ENCODE measurements around the gene CLDN15. TPM values are rescaled to one million over a fixed set of nuclear protein-coding genes. Genes with fewer than 3 reads are reported as not detected.
A peak's percentile ranks its signal among the peaks of the same experiment; 100 is the strongest.
"Not testable (repeated sequence)": the region's sequence is repeated elsewhere in the genome, so short reads cannot be mapped to it uniquely, and the experiment has no call there.

CLDN15 gene
- polyA plus RNA-seq (2013, experiment 1 of 2): 7.3 TPM
- 8.0 TPM for polyA plus RNA-seq (2013, experiment 2 of 2)

- peaks cover 25% of the 10 kb centered on the region for H3K4me1 ChIP-seq (ENCODE audit: control insufficient read depth, insufficient read depth, low read length, poor library complexity, severe bottlenecking)
- no peak within 1 kb of the TSS for H3K4me3 ChIP-seq (ENCODE audit: extremely low read depth, insufficient read depth, low read length, poor library complexity, severe bottlenecking)
- 90 to 94% methylated on average over 19 of the region's 31 CpGs for WGBS, 2 experiments (ENCODE audit: insufficient coverage in 2 of 2)
- no peaks in the 10 kb centered on the region for H3K9me3 ChIP-seq (ENCODE audit: control insufficient read depth, low read length)
- peaks cover 35% of the 10 kb centered on the region for H3K36me3 ChIP-seq (ENCODE audit: control insufficient read depth, insufficient read depth, low read length)
- H3K27ac ChIP-seq (ENCODE audit: low read depth, low read length, severe bottlenecking): peak within 1 kb of the TSS; percentile 30
These were observed at the start of gene CLDN15 for GRCh38 chr7:101237206-101238067. TSS of gene CLDN15 (minus strand) at chr7:101237802. CDS start at chr7:101237581, 221 bp downstream.

DNA sequence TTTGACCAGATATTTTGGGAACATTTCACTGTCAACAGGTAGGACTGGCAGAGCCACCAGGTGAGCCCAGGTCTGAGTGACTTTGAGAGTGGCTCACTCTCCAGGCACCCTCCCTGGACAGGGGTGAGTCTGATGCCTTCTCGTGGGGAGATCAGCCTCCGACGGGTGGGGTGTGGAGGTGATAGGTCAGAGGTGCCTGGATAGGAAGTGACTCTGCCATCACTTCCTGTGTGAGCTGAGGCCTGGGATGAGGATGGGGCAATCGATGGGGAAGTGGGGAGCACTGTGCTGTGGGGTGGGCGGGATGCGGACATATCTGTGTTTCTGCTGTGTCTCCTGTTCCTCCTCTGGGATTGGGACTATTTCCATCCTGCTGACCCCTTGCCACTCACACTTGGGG is 49.4 kb upstream of the CLDN15 start:
- WGBS, 2 experiments (ENCODE audit: insufficient coverage in 2 of 2): 94% methylated on average over 5 to 6 of the region's 6 CpGs
- Histone ChIP-seq H3K4me3 (ENCODE audit: extremely low read depth, insufficient read depth, low read length, poor library complexity, severe bottlenecking) (no peak overlapping the region), H3K9me3 (ENCODE audit: control insufficient read depth, low read length) (no peaks in the 10 kb centered on the region), H3K27ac (ENCODE audit: low read depth, low read length, severe bottlenecking) (no peak overlapping the region), H3K4me1 (ENCODE audit: control insufficient read depth, insufficient read depth, low read length, poor library complexity, severe bottlenecking) (no peaks in the 10 kb centered on the region), H3K36me3 (ENCODE audit: control insufficient read depth, insufficient read depth, low read length) (no peaks in the 10 kb centered on the region)

DNA sequence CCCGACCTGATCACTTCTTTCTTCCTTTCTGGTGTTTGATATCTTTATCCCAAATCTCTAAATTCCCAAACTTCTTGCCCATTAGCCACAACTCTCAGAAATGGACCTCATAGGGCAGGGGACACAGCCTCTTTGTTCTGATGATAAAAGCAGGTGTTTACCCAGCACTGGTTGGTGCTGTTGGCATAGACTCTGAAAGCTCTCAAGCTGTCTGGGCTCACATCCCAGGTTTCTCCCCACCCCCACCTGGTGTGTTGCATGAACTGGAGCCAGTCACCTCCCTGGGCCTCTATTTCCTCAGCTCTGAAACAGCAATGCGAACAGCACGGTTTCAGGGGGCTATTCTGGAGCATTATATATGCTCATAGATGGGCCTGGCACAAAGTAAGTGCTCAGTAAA is 48.3 kb upstream of the CLDN15 start:
- not testable (repeated sequence) for H3K4me1 ChIP-seq (ENCODE audit: control insufficient read depth, insufficient read depth, low read length, poor library complexity, severe bottlenecking); H3K36me3 ChIP-seq (ENCODE audit: control insufficient read depth, insufficient read depth, low read length); H3K27ac ChIP-seq (ENCODE audit: low read depth, low read length, severe bottlenecking); H3K9me3 ChIP-seq (ENCODE audit: control insufficient read depth, low read length); H3K4me3 ChIP-seq (ENCODE audit: extremely low read depth, insufficient read depth, low read length, poor library complexity, severe bottlenecking)
- 88 to 95% methylated on average over 3 of the region's 3 CpGs for WGBS, 2 experiments (ENCODE audit: insufficient coverage in 2 of 2)

DNA sequence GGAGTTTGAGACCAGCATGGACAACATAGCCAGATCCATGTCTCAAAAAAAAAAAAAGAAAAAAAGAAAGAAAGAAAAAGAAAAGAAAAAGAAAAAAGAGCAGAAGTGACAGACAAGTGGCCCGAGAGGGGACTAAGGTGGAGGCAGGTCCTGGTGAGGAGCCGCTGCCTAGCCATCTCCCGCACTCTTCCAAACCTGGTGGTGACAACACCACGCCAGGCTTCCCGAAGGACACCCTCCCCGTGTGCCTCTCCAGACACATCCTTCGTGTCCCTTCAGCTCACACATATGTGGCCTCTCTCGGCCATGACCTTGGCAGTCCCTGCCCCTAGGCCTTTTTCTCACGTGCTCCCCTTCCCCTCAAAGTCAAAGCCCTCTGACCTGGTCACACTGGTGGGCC is 47.6 kb upstream of the CLDN15 start:
- Histone ChIP-seq H3K36me3 (ENCODE audit: control insufficient read depth, insufficient read depth, low read length) (no peaks in the 10 kb centered on the region), H3K4me3 (ENCODE audit: extremely low read depth, insufficient read depth, low read length, poor library complexity, severe bottlenecking) (no peak overlapping the region), H3K4me1 (ENCODE audit: control insufficient read depth, insufficient read depth, low read length, poor library complexity, severe bottlenecking) (no peaks in the 10 kb centered on the region), H3K27ac (ENCODE audit: low read depth, low read length, severe bottlenecking) (no peak overlapping the region), H3K9me3 (ENCODE audit: control insufficient read depth, low read length) (no peaks in the 10 kb centered on the region)
- WGBS, 2 experiments (ENCODE audit: insufficient coverage in 2 of 2): 90 to 91% methylated on average over 7 to 8 of the region's 9 CpGs

DNA sequence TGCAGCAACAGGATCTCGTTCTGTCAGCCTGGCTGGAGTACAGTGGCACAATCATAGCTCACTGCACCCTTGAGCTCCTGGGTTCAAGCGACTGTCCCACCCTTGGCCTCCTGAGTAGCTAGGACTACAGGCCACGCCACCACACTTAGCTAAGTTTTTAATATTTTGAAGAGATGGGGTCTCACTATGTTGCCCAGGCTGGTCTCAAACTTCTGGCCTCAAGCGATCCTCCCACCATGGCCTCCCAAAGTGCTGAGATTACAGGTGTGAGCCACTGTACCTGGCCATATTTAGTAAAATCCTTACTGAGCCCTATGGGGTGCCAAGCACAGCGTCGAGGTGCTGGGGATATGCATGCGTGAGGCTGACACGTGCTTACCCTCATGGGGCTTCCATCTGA is 43.3 kb upstream of the CLDN15 start:
- not testable (repeated sequence) for H3K4me1 ChIP-seq (ENCODE audit: control insufficient read depth, insufficient read depth, low read length, poor library complexity, severe bottlenecking); H3K9me3 ChIP-seq (ENCODE audit: control insufficient read depth, low read length); H3K4me3 ChIP-seq (ENCODE audit: extremely low read depth, insufficient read depth, low read length, poor library complexity, severe bottlenecking); H3K36me3 ChIP-seq (ENCODE audit: control insufficient read depth, insufficient read depth, low read length); H3K27ac ChIP-seq (ENCODE audit: low read depth, low read length, severe bottlenecking)
- WGBS, 2 experiments (ENCODE audit: insufficient coverage in 2 of 2): 87 to 97% methylated on average over 6 to 7 of the region's 8 CpGs

DNA sequence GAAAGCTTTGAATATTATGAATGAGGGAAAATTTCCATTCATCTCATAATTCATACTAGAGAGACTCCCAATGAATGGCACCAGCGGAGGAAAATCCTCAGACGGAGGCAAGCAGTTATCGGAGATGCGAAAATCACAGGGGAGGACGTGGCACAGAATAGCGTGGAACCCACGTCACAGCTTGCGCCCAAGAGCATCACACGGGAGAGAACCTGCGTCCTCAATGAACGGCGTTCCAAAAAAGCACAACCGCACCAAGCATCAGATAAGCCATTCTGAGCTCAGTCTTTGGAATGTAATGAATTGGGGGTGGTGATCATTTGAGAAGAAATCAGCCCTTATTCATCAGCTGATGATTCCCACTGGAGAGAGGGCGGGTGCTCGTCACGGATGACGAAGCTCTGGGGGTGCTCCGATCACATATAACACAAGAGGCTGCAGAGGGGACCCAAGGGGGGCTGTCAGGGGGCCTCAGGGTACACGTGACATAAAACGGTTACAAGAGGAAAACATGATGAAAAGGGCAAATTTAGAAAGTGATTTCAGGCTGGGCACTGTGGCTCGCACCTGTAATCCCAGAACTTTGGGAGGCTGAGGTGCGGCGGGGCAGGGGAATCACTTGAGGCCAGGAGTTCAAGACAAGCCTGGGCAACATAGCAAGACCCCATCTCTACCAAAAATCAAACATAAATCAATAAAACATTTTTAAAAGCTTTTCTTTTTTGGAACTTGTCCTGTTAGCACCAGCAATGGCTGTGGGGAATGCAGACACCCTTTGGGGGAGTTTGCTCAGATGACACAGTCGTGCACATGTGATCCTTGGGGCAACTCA is 41.1 kb upstream of the CLDN15 start:
- no peaks in the 10 kb centered on the region for H3K9me3 ChIP-seq (ENCODE audit: control insufficient read depth, low read length)
- WGBS, 2 experiments (ENCODE audit: insufficient coverage in 2 of 2): 94 to 96% methylated on average over 19 to 24 of the region's 24 CpGs

GRCh38 chr7:101277155-101277554 is 39.6 kb upstream of the CLDN15 start:
- H3K4me1 ChIP-seq (ENCODE audit: control insufficient read depth, insufficient read depth, low read length, poor library complexity, severe bottlenecking): no peaks in the 10 kb centered on the region
- WGBS, 2 experiments (ENCODE audit: insufficient coverage in 2 of 2): 80 to 83% methylated on average over 8 to 9 of the region's 9 CpGs
- no peak overlapping the region for H3K27ac ChIP-seq (ENCODE audit: low read depth, low read length, severe bottlenecking)

More for the DNA sequence above, 41.1 kb upstream of the CLDN15 start:
- Histone ChIP-seq H3K36me3 (ENCODE audit: control insufficient read depth, insufficient read depth, low read length) (no peaks in the 10 kb centered on the region), H3K27ac (ENCODE audit: low read depth, low read length, severe bottlenecking) (no peak overlapping the region), H3K4me3 (ENCODE audit: extremely low read depth, insufficient read depth, low read length, poor library complexity, severe bottlenecking) (no peak overlapping the region), H3K4me1 (ENCODE audit: control insufficient read depth, insufficient read depth, low read length, poor library complexity, severe bottlenecking) (no peaks in the 10 kb centered on the region)

DNA sequence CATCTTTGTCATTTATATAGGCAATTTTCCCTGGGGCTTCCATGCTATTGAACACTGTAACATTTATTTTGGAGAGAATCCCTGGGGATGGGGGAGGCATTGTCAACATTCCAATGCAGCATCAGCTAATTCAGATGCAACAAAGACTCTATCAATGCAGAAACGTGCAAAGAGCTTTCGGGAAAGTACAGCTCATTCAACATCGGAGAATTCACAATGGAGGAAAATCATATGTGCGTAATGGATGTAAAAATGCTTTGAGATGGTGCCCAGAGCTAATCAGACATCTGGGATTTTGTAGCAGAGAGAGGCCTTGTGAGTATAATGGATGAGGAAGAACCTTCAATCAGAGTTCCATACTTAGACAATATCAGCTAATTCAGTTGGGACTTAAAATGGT is 35.6 kb upstream of the CLDN15 start:
- 66% methylated on average over 4 of the region's 4 CpGs; no CpG with 5 or more reads in 1 of the 2 experiments for WGBS, 2 experiments (ENCODE audit: insufficient coverage in 2 of 2)
- Histone ChIP-seq H3K4me1 (ENCODE audit: control insufficient read depth, insufficient read depth, low read length, poor library complexity, severe bottlenecking) (no peaks in the 10 kb centered on the region), H3K27ac (ENCODE audit: low read depth, low read length, severe bottlenecking) (peak overlapping the region; percentile 0), H3K4me3 (ENCODE audit: extremely low read depth, insufficient read depth, low read length, poor library complexity, severe bottlenecking) (no peak overlapping the region), H3K36me3 (ENCODE audit: control insufficient read depth, insufficient read depth, low read length) (no peaks in the 10 kb centered on the region), H3K9me3 (ENCODE audit: control insufficient read depth, low read length) (no peaks in the 10 kb centered on the region)

More at GRCh38 chr7:101277155-101277554, 39.6 kb upstream of the CLDN15 start:
- H3K36me3 ChIP-seq (ENCODE audit: control insufficient read depth, insufficient read depth, low read length): no peaks in the 10 kb centered on the region
- H3K4me3 ChIP-seq (ENCODE audit: extremely low read depth, insufficient read depth, low read length, poor library complexity, severe bottlenecking): no peak overlapping the region
- H3K9me3 ChIP-seq (ENCODE audit: control insufficient read depth, low read length): no peaks in the 10 kb centered on the region

GRCh38 chr7:101271021-101271420 is 33.4 kb upstream of the CLDN15 start:
- H3K4me3 ChIP-seq (ENCODE audit: extremely low read depth, insufficient read depth, low read length, poor library complexity, severe bottlenecking): no peak overlapping the region
- no peaks in the 10 kb centered on the region for H3K9me3 ChIP-seq (ENCODE audit: control insufficient read depth, low read length)
- H3K4me1 ChIP-seq (ENCODE audit: control insufficient read depth, insufficient read depth, low read length, poor library complexity, severe bottlenecking): no peaks in the 10 kb centered on the region
- no peaks in the 10 kb centered on the region for H3K36me3 ChIP-seq (ENCODE audit: control insufficient read depth, insufficient read depth, low read length)
- H3K27ac ChIP-seq (ENCODE audit: low read depth, low read length, severe bottlenecking): no peak overlapping the region
- WGBS, 2 experiments (ENCODE audit: insufficient coverage in 2 of 2): 90 to 100% methylated on average over 4 of the region's 5 CpGs

GRCh38 chr7:101269664-101270063 is 32.1 kb upstream of the CLDN15 start:
- Histone ChIP-seq H3K4me3 (ENCODE audit: extremely low read depth, insufficient read depth, low read length, poor library complexity, severe bottlenecking) (no peak overlapping the region), H3K36me3 (ENCODE audit: control insufficient read depth, insufficient read depth, low read length) (no peaks in the 10 kb centered on the region), H3K27ac (ENCODE audit: low read depth, low read length, severe bottlenecking) (no peak overlapping the region), H3K4me1 (ENCODE audit: control insufficient read depth, insufficient read depth, low read length, poor library complexity, severe bottlenecking) (no peaks in the 10 kb centered on the region), H3K9me3 (ENCODE audit: control insufficient read depth, low read length) (no peaks in the 10 kb centered on the region)
- 91 to 94% methylated on average over 18 to 21 of the region's 21 CpGs for WGBS, 2 experiments (ENCODE audit: insufficient coverage in 2 of 2)
